H1 (cell line): ENCODE results near the gene TBX6. TPM values are rescaled to one million over a fixed set of nuclear protein-coding genes. Genes with fewer than 3 reads are reported as not detected.

Source experiments
- CTCF ChIA-PET: fragments of 300-600 bp; sonication (Branson Sonifier 250); formaldehyde crosslinking; loops from one replicate; lab custom pipeline; 2021; ENCODE audit not compliant: partially characterized antibody; lab: Charles Lee
- POLR2A ChIA-PET: fragments of 300-600 bp; sonication (Branson Sonifier 250); formaldehyde crosslinking; loops from one replicate; lab custom pipeline; 2021; ENCODE audit warnings: inconsistent platforms; ENCODE audit not compliant: partially characterized antibody; lab: Charles Lee
- DNase-seq, 2 experiments: peaks; one replicate each; pipeline versions ENCODE4 v3.0.0 to v3.0.0-alpha.2; 2010 to 2022; ENCODE audit warnings: low spot score in 2 of 2, low read depth in 1 of 2, mixed read lengths in 1 of 2
- FAIRE-seq: peaks from 2 replicates; lab custom pipeline; 2011; peaks lifted over from hg19 to GRCh38; lab: Jason Lieb, UNC
- H2AFZ ChIP-seq: 2 replicates; pipeline ENCODE4 v1.8.1; 2012; ENCODE audit warnings: low read length, inconsistent platforms
- H2AK5ac ChIP-seq: 2 replicates; pipeline ENCODE4 v1.6.1; 2013; ENCODE audit warnings: low read depth, low read length
- H2BK120ac ChIP-seq: replicated peaks from 2 replicates; pipeline ENCODE3; 2013; ENCODE audit warnings: low read depth, low read length, inconsistent platforms
- H2BK12ac ChIP-seq: 2 replicates; pipeline ENCODE4 v1.6.1; 2013; ENCODE audit warnings: low read depth, low read length
- H2BK15ac ChIP-seq: 2 replicates; pipeline ENCODE4 v1.6.1; 2013; ENCODE audit warnings: low read length
- H2BK20ac ChIP-seq: 2 replicates; pipeline ENCODE4 v1.6.1; 2013; ENCODE audit warnings: low read length
- H2BK5ac ChIP-seq: 2 replicates; pipeline ENCODE4 v1.6.1; 2013; ENCODE audit warnings: low read depth, low read length
- H3K14ac ChIP-seq: 2 replicates; pipeline ENCODE4 v1.6.1; 2013; ENCODE audit warnings: inconsistent platforms; ENCODE audit not compliant: insufficient read length
- H3K18ac ChIP-seq: 2 replicates; pipeline ENCODE4 v1.6.1; 2013; ENCODE audit warnings: low read length; ENCODE audit errors: extremely low read depth
- H3K23ac ChIP-seq: 2 replicates; pipeline ENCODE4 v1.6.1; 2013; ENCODE audit warnings: inconsistent platforms; ENCODE audit not compliant: insufficient read length
- H3K23me2 ChIP-seq: 2 replicates; pipeline ENCODE4 v1.6.1; 2013; ENCODE audit warnings: low read depth, low read length
- H3K27ac ChIP-seq: 2 replicates; pipeline ENCODE4 v1.6.1; 2011; ENCODE audit warnings: low read depth, low read length, inconsistent platforms
- H3K27me3 ChIP-seq, 4 experiments: replicated peaks in 1 of 4; 1 replicate in 1 of 4; 2 replicates in 3 of 4; pipeline versions ENCODE4 v1.6.1 to v1.8.1; 2011 to 2013; ENCODE audit warnings: low read length in 3 of 4, mild to moderate bottlenecking in 3 of 4, inconsistent platforms in 2 of 4, mixed read lengths in 2 of 4, moderate library complexity in 1 of 4; ENCODE audit not compliant: control insufficient read depth in 3 of 4, insufficient read depth in 3 of 4; ENCODE audit errors: extremely low read depth in 1 of 4
- H3K36me3 ChIP-seq, 4 experiments: 2 replicates each; pipeline versions ENCODE4 v1.6.1 to v1.8.1; 2011 to 2013; ENCODE audit warnings: mild to moderate bottlenecking in 4 of 4, low read length in 3 of 4, moderate library complexity in 2 of 4, control low read depth in 1 of 4, inconsistent platforms in 1 of 4; ENCODE audit not compliant: insufficient read depth in 4 of 4, control insufficient read depth in 2 of 4
- H3K4ac ChIP-seq: replicated peaks from 2 replicates; pipeline ENCODE3; 2013; ENCODE audit warnings: low read length, low read depth, mixed read lengths, inconsistent platforms; ENCODE audit not compliant: insufficient read length
- H3K4me1 ChIP-seq, 4 experiments: replicated peaks in 1 of 4; 1 replicate in 1 of 4; 2 replicates in 3 of 4; pipeline versions ENCODE4 v1.6.1 to v1.8.1; 2011 to 2013; ENCODE audit warnings: low read length in 3 of 4, inconsistent platforms in 2 of 4, mixed read lengths in 1 of 4; ENCODE audit not compliant: insufficient read depth in 4 of 4, control insufficient read depth in 3 of 4
- H3K4me2 ChIP-seq, 2 experiments: 2 replicates each; pipeline versions ENCODE4 v1.6.1 to v1.8.1; 2011 to 2013; ENCODE audit warnings: low read depth in 2 of 2, low read length in 2 of 2, control low read depth in 1 of 2, inconsistent platforms in 1 of 2, mild to moderate bottlenecking in 1 of 2; ENCODE audit not compliant: insufficient read depth in 1 of 2
- H3K4me3 ChIP-seq, 4 experiments: fragments of 200-600, 300-600 bp in 1 of 4; sonication (generic), shearing (Covaris generic), sonication (Bioruptor Twin) in 1 of 4; 2 replicates each; pipeline versions ENCODE4 v1.5.1 to v1.8.1; 2011 to 2016; ENCODE audit warnings: low read length in 4 of 4, low read depth in 3 of 4, control low read depth in 2 of 4, inconsistent platforms in 2 of 4, mild to moderate bottlenecking in 2 of 4, mixed read lengths in 1 of 4, moderate library complexity in 1 of 4; ENCODE audit not compliant: insufficient read depth in 2 of 4; ENCODE audit errors: extremely low read depth in 1 of 4
- H3K56ac ChIP-seq: replicated peaks from 2 replicates; pipeline ENCODE3; 2013; ENCODE audit warnings: low read depth, mild to moderate bottlenecking, mixed read lengths, low read length, inconsistent platforms; ENCODE audit not compliant: insufficient read length
- H3K79me1 ChIP-seq: 2 replicates; pipeline ENCODE4 v1.6.1; 2013; ENCODE audit warnings: low read depth, low read length, control low read depth
- H3K79me2 ChIP-seq, 2 experiments: 2 replicates each; pipeline versions ENCODE4 v1.6.1 to v1.8.1; 2012 to 2013; ENCODE audit warnings: low read length in 2 of 2, mild to moderate bottlenecking in 2 of 2, inconsistent platforms in 1 of 2; ENCODE audit not compliant: insufficient read depth in 2 of 2, control insufficient read depth in 1 of 2
- H3K9ac ChIP-seq, 4 experiments: replicated peaks in 1 of 4; 1 replicate in 1 of 4; 2 replicates in 3 of 4; pipeline versions ENCODE4 v1.6.1 to v1.8.1; 2011 to 2013; ENCODE audit warnings: low read depth in 3 of 4, low read length in 3 of 4, control low read depth in 2 of 4, mild to moderate bottlenecking in 2 of 4, moderate library complexity in 2 of 4, inconsistent platforms in 1 of 4; ENCODE audit errors: extremely low read depth in 1 of 4
- H3K9me3 ChIP-seq, 2 experiments: 2 replicates each; pipeline versions ENCODE4 v1.6.1 to v1.8.1; 2012 to 2013; ENCODE audit warnings: mild to moderate bottlenecking in 2 of 2, moderate library complexity in 2 of 2, control low read depth in 1 of 2, inconsistent platforms in 1 of 2, low read depth in 1 of 2, low read length in 1 of 2, mixed read lengths in 1 of 2; ENCODE audit not compliant: insufficient read depth in 2 of 2
- H4K20me1 ChIP-seq, 2 experiments: replicated peaks in 1 of 2; 2 replicates each; pipeline versions ENCODE3 to v1.8.1; 2011 to 2013; ENCODE audit warnings: inconsistent platforms in 2 of 2, low read length in 2 of 2, mild to moderate bottlenecking in 1 of 2; ENCODE audit not compliant: insufficient read depth in 2 of 2, control insufficient read depth in 1 of 2
- H4K5ac ChIP-seq: 2 replicates; pipeline ENCODE4 v1.6.1; 2013; ENCODE audit warnings: low read length, low read depth, mixed read lengths, inconsistent platforms; ENCODE audit not compliant: insufficient read length
- H4K8ac ChIP-seq: 2 replicates; pipeline ENCODE4 v1.8.0; 2013; ENCODE audit warnings: mild to moderate bottlenecking, moderate library complexity, low read length, inconsistent platforms; ENCODE audit not compliant: insufficient read depth; ENCODE audit errors: extremely low read depth
- H4K91ac ChIP-seq: replicated peaks from 2 replicates; pipeline ENCODE3; 2013; ENCODE audit warnings: low read length, mixed read lengths, inconsistent platforms; ENCODE audit not compliant: insufficient read length
- CREB1 ChIP-seq: IDR thresholded peaks from 2 replicates; pipeline ENCODE4 v1.6.1; 2012; ENCODE audit warnings: inconsistent platforms
- EGR1 ChIP-seq: IDR thresholded peaks from 2 replicates; pipeline ENCODE4 v1.6.1; 2011; ENCODE audit warnings: low read depth, low read length, borderline replicate concordance
- HDAC2 ChIP-seq, 2 experiments: fragments of 300-600 bp in 1 of 2; sonication (generic) in 1 of 2; IDR thresholded peaks; 2 replicates each; pipeline ENCODE4 v1.6.1; 2011 to 2012; ENCODE audit warnings: low read depth in 2 of 2, low read length in 2 of 2, mild to moderate bottlenecking in 2 of 2, moderate library complexity in 2 of 2, borderline replicate concordance in 1 of 2, inconsistent platforms in 1 of 2
- PHF8 ChIP-seq: fragments of 200-600 bp; sonication (generic); conservative IDR thresholded peaks from 2 replicates; pipeline ENCODE4 v1.7.1; 2012; ENCODE audit warnings: low read depth, mild to moderate bottlenecking, inconsistent platforms, low read length, moderate library complexity
- POLR2A ChIP-seq, 2 experiments: IDR thresholded peaks; 1 replicate in 1 of 2; 2 replicates in 1 of 2; pipeline ENCODE4 v1.6.1; 2011; ENCODE audit warnings: low read depth in 2 of 2, low read length in 2 of 2, mild to moderate bottlenecking in 2 of 2; ENCODE audit errors: control extremely low read depth in 1 of 2
- RNF2 ChIP-seq: fragments of 200-900, 300-1000 bp; sonication (generic); IDR thresholded peaks from 2 replicates; pipeline ENCODE4 v1.7.1; 2016; ENCODE audit warnings: borderline replicate concordance, low read depth, mild to moderate bottlenecking, antibody characterized with exemption, low read length; ENCODE audit not compliant: poor library complexity, severe bottlenecking; ENCODE audit errors: missing control alignments
- RXRA ChIP-seq: IDR thresholded peaks from 2 replicates; pipeline ENCODE4 v1.6.1; 2011; ENCODE audit warnings: low read depth, mild to moderate bottlenecking, low read length, moderate library complexity; ENCODE audit not compliant: insufficient read depth
- SUZ12 ChIP-seq: fragments of 200-600 bp; sonication (generic); IDR thresholded peaks from 2 replicates; pipeline ENCODE4 v1.6.1; 2012; ENCODE audit warnings: mild to moderate bottlenecking, inconsistent platforms, low read length, moderate library complexity, mixed read lengths
- polyA plus RNA-seq, 7 experiments: library from polyadenylated mRNA; depleted of rRNA in 3 of 7; stranded (reverse) in 5 of 7; unstranded in 2 of 7; fragments of >200 nt in 5 of 7; fragments of 200-250 nt in 2 of 7; gene quantifications; 1 replicate in 5 of 7; 2 replicates in 1 of 7; 4 replicates in 1 of 7; pipeline versions ENCODE4 v1.2.1 to v1.2.3, GENCODE V29; 2011 to 2013; ENCODE audit warnings: missing spikeins in 2 of 7, mixed read lengths in 2 of 7
- total RNA-seq: library from RNA; stranded (reverse); fragmentation: NEBNext Ultra II Directional; extraction: Animal tissue kit (Norgen Biotek cat#: 25700); gene quantifications from 2 replicates; pipeline ENCODE4 v1.2.1, GENCODE V29; 2021

Gene TBX6
- total and polyA plus RNA-seq, 2 of the 8 experiments (the other 6 are each of a cell fraction or from before 2014, with no cell fraction given), result 2.2 to 2.8 TPM

- Histone ChIP-seq H3K18ac (no peak overlapping the region), H2BK120ac (no peak overlapping the region), H2BK20ac (no peak overlapping the region), H3K4me3 (no peak overlapping the region), H3K4me1 (peaks cover 0 to 14% (median 6%) of the 10 kb centered on the region in 4 experiments; a peak in 6 of 7 replicates), H3K79me1 (peaks cover 9% of the 10 kb centered on the region; the same call in 1 of the 2 replicates), H3K36me3 (peaks cover 19 to 54% (median 47%) of the 10 kb centered on the region in 4 experiments), H4K20me1 (peaks cover 16 to 35% of the 10 kb centered on the region in 2 experiments), H2AK5ac (no peak overlapping the region), H3K56ac (no peak overlapping the region), H2BK5ac (no peak overlapping the region), H3K9me3 (no peaks in the 10 kb centered on the region), H4K8ac (no peak overlapping the region), H3K23ac (no peak overlapping the region), H4K5ac (no peak overlapping the region), H3K27ac (no peak overlapping the region), H3K4ac (no peak overlapping the region), H3K14ac (no peak overlapping the region), H3K23me2 (peaks cover 2% of the 10 kb centered on the region; the same call in 1 of the 2 replicates), H2AFZ (no peak overlapping the region), H3K79me2 (peaks cover 15 to 30% of the 10 kb centered on the region in 2 experiments), H4K91ac (no peak overlapping the region), H2BK12ac (no peak overlapping the region), H3K9ac (no peak overlapping the region), H3K27me3 (no peaks in the 10 kb centered on the region), H2BK15ac (no peak overlapping the region), H3K4me2 (no peak overlapping the region)
- ChIA-PET POLR2A (interaction anchor here (0.9 to 21.2 kb wide), 4 partner anchors 8 to 42 kb away, joined by 3 to 353 read pairs (median 78); partner anchors contain the start of genes PPP4C, TBX6 and YPEL3), CTCF (interaction anchor here (0.7 to 7.3 kb wide), 4 partner anchors 14 to 116 kb away, joined by 3 to 51 read pairs (median 5); partner anchors contain the start of gene TBX6)
- no peak for FAIRE-seq
- no peak for DNase-seq
- TF ChIP-seq HDAC2 (IDR thresholded peaks at IDR 0.05; ENCODE audit: borderline replicate concordance in 1 of 2, low read depth in 2 of 2, low read length in 2 of 2), result no peak
- no peak for TF ChIP-seq SUZ12
- TF ChIP-seq CREB1, result no peak
- TF ChIP-seq EGR1, result no peak
- no peak for TF ChIP-seq POLR2A (IDR thresholded peaks at IDR 0.05; ENCODE audit: control extremely low read depth in 1 of 2, low read depth in 2 of 2, low read length in 2 of 2)
- TF ChIP-seq RXRA, result no peak
- no peak for TF ChIP-seq RNF2
- no peak for TF ChIP-seq PHF8
These were observed 21.2 kb downstream of the TBX6 start for GRCh38 chr16:30070490-30070889.
